Kidney epithelial cell (primary cell): Measurements from ENCODE around the gene RPAP2. TPM values are rescaled to one million over a fixed set of nuclear protein-coding genes. Genes with fewer than 3 reads are reported as not detected.

Experiments used
- DNase-seq: peaks from one replicate; pipeline ENCODE4 v3.0.0-alpha.2; 2010; ENCODE audit warnings: low read depth
- H3K27me3 ChIP-seq: 2 replicates; pipeline ENCODE4 v1.6.0; 2011; ENCODE audit warnings: low read length; ENCODE audit not compliant: control insufficient read depth, insufficient read depth
- H3K36me3 ChIP-seq: 2 replicates; pipeline ENCODE4 v1.5.1; 2011; ENCODE audit warnings: low read length; ENCODE audit not compliant: control insufficient read depth, insufficient read depth
- H3K4me3 ChIP-seq: 2 replicates; pipeline ENCODE4 v1.5.1; 2011; ENCODE audit warnings: low read depth, mild to moderate bottlenecking, control low read depth, low read length
- total RNA-seq: library from RNA; depleted of rRNA; stranded (reverse); fragments of >200 nt; gene quantifications from 2 replicates; pipeline ENCODE4 v1.2.3, GENCODE V29; 2015
- TF ChIP-seq, protein P1 (sequence below): IDR thresholded peaks from 2 replicates; pipeline ENCODE4 v1.5.1; 2011; ENCODE audit warnings: mild to moderate bottlenecking, moderate library complexity, low read length, control low read depth, inconsistent platforms; ENCODE audit not compliant: insufficient read depth, poor library complexity, severe bottlenecking

Gene RPAP2
- total RNA-seq, 1 donor from 2014 or later: 18.7 TPM

DNA sequence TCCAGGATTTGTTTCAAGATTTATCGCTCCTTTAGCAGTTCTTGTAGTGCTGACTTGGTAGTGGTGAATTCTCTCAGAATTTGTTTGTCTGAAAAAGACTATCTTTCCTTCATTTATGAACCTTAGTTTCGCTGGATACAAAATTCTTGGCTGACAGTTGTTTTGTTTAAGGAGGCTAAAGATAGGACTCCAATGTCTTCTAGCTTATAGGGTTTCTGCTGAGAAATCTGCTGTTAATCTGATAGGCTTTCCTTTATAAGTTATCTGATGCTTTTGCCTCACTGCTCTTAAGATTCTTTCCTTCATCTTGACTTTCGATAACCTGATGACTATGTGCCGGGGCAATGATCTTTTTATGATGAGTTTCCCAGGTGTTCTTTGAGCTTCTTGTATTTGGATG is 28.9 kb downstream of the RPAP2 start:
- no peak overlapping the region for H3K4me3 ChIP-seq
- peaks cover 1% of the 10 kb centered on the region for H3K36me3 ChIP-seq
- TF ChIP-seq, protein P1, sequence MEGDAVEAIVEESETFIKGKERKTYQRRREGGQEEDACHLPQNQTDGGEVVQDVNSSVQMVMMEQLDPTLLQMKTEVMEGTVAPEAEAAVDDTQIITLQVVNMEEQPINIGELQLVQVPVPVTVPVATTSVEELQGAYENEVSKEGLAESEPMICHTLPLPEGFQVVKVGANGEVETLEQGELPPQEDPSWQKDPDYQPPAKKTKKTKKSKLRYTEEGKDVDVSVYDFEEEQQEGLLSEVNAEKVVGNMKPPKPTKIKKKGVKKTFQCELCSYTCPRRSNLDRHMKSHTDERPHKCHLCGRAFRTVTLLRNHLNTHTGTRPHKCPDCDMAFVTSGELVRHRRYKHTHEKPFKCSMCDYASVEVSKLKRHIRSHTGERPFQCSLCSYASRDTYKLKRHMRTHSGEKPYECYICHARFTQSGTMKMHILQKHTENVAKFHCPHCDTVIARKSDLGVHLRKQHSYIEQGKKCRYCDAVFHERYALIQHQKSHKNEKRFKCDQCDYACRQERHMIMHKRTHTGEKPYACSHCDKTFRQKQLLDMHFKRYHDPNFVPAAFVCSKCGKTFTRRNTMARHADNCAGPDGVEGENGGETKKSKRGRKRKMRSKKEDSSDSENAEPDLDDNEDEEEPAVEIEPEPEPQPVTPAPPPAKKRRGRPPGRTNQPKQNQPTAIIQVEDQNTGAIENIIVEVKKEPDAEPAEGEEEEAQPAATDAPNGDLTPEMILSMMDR: no peak

DNA sequence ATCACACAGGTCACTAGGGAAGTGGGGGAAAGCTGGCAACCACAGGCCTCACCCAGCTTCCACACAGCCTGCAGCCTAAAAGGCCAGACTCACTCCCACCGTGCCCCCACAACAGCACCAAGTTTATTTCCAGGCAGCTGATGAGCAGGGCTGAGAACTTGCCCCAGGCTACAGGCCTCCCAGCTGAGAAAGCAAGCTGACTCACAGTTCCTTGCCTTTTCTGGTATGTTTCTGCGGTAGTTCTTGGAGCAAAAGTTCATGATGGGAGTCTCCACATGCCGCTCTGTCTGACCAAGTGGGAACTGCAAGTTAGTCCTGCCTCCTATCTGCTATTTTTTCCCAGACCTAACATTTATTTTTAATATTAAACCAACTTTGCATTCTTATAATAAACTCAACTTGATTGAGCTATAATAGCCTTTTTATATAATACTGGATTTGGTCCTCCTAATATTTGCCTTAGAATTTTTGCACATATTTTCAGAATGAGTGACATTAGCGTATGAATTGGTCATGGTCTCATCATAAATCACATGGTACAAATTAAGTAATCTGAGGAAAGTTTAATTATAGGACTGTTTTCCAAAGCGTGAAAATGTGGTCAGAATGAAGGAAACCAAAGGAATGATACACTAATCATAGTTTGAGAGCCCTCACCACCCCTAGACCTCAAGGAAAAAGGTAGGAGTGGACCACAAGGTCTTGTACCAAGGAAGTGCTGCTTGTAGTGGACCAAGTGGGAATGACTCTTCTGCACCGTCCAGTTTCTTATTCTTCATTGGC is 30.7 kb downstream of the RPAP2 start:
- TF ChIP-seq, protein P1: no peak
- H3K4me3 ChIP-seq: no peak overlapping the region
- H3K27me3 ChIP-seq: no peaks in the 10 kb centered on the region
- DNase-seq: no peak
- peaks cover 1% of the 10 kb centered on the region for H3K36me3 ChIP-seq

More for the DNA sequence above, 28.9 kb downstream of the RPAP2 start:
- no peaks in the 10 kb centered on the region for H3K27me3 ChIP-seq
- DNase-seq: no peak

DNA sequence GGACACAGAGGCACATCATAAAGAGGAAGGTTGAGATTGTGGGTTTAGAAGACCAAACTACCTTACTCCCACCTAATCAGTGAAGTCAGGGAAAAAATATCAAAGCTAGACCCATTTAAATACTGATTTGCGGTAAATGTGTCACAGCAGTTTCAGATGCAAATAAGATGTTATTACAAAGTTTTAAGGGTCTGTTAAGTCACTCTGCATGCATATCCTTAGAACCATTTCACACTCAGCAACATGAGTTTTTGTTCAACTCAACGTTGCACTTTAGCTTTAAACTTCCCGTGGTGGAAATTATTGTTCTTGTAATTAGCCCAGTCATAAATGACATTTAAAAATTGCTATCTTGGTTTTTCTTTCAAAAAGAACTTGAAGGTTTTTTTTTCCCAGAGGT is 34.8 kb downstream of the RPAP2 start:
- Histone ChIP-seq H3K27me3 (no peaks in the 10 kb centered on the region), H3K4me3 (no peak overlapping the region), H3K36me3 (no peaks in the 10 kb centered on the region)
- TF ChIP-seq, protein P1: no peak
- DNase-seq: no peak

DNA sequence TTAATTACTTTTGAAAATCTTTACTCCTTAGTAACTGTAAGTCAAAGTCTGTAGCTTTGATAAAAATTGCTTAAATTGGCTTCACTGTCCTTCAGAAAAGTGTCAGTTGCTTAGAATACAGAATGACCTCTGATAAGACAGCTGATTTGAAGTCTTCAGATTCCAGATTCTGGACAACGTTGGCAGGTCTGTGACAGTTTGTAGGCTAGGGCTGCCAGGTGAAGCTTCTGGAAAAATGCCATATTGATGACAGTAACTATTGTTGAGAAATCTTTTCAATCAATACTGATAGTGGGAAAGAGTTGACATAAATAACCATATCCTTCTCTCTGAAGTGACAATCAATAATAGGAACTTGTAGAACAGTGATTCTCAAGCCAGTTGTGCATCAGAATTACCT is 41.3 kb downstream of the RPAP2 start:
- TF ChIP-seq, protein P1: no peak
- no peaks in the 10 kb centered on the region for H3K27me3 ChIP-seq
- H3K4me3 ChIP-seq: no peak overlapping the region
- no peak for DNase-seq
- no peaks in the 10 kb centered on the region for H3K36me3 ChIP-seq

DNA sequence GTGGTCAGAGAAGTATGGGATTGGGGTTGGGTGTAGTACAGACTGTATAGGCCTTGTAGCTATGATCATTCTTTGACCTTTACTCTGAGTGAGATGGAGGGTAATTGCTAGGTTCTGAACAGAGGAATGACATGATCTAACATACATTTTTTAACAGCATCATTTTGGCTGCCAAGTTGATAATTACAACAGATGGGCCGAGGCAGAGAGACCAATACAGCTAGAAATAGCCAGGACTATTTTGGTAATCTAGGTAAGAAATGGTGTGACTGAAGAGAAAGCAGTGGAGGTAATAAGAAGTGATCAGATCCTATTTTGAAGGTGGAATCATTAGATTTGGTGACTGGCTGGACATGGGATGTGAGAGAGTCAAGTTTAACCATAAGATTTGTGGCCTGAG is 43.5 kb downstream of the RPAP2 start:
- TF ChIP-seq, protein P1: no peak
- DNase-seq: no peak
- Histone ChIP-seq H3K36me3 (no peaks in the 10 kb centered on the region), H3K4me3 (no peak overlapping the region), H3K27me3 (no peaks in the 10 kb centered on the region)

DNA sequence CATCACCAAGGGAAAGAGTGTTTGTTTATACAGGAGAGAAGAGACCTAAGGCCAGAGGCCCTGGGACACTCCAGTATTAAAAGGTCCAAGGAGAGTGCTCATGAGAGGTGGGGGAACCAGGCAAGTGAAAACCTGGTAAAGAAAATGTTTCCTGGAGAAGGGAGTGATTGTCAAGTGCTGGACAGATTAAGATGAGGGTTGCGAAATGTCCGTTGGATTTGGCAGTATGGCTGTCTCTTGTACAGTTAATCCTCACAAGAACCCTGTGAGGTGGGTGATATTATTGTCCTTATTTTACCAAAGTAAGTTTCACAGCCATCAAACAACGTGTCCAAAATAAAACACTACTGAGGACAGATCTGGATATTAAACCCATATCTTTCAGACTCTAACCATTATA is 44.2 kb downstream of the RPAP2 start:
- no peak overlapping the region for H3K4me3 ChIP-seq
- no peaks in the 10 kb centered on the region for H3K36me3 ChIP-seq
- no peaks in the 10 kb centered on the region for H3K27me3 ChIP-seq
- DNase-seq: no peak
- TF ChIP-seq, protein P1: no peak
